Lower lobe of right lung (tissue), 2 donors: ENCODE results near the gene HEATR3. TPM values are rescaled to one million over a fixed set of nuclear protein-coding genes. Genes with fewer than 3 reads are reported as not detected.

Experiments used
- ATAC-seq, 2 donors: fragments of 200-7000 bp; cut with Tn5 transposase; one replicate each; pipeline ENCODE4 v1.9.1; 2020 to 2022; ENCODE audit warnings: mild to moderate bottlenecking in 2 of 2, moderate library complexity in 2 of 2
- DNase-seq: peaks from one replicate; pipeline ENCODE4 v3.0.0-alpha.2; 2020
- H3K27ac ChIP-seq: fragments of 200-600 bp; one replicate; pipeline ENCODE4 v1.8.0; 2022
- H3K27me3 ChIP-seq: fragments of 200-600 bp; one replicate; pipeline ENCODE4 v1.8.0; 2022; ENCODE audit warnings: low read depth
- H3K36me3 ChIP-seq: fragments of 200-600 bp; one replicate; pipeline ENCODE4 v1.8.0; 2022; ENCODE audit warnings: mild to moderate bottlenecking
- H3K4me1 ChIP-seq: fragments of 200-600 bp; one replicate; pipeline ENCODE4 v1.8.0; 2022
- H3K4me3 ChIP-seq: fragments of 200-600 bp; one replicate; pipeline ENCODE4 v1.8.0; 2022; ENCODE audit warnings: mild to moderate bottlenecking
- H3K9me3 ChIP-seq: fragments of 200-600 bp; one replicate; pipeline ENCODE4 v1.8.0; 2022
- intact Hi-C: fragments of 100-400 bp; cut with DNase I; formaldehyde crosslinking; loops from one replicate; pipeline ENCODE4 v1.11.0; 2022
- long read RNA-seq: library from polyadenylated mRNA; unstranded; transcript quantifications from one replicate; pipeline ENCODE4 v2.0.0, GENCODE V29; 2021
- total RNA-seq: library from RNA; stranded (reverse); fragmentation: NEBNext Ultra II Directional; extraction: Animal tissue kit (Norgen Biotek cat#: 25700); gene quantifications from one replicate; pipeline ENCODE4 v1.2.1, GENCODE V29; 2021
- TF ChIP-seq, protein P1 (sequence below): fragments of 200-600 bp; IDR thresholded peaks from one replicate; pipeline ENCODE4 v1.8.0; 2022; ENCODE audit warnings: antibody characterized with exemption, mild to moderate bottlenecking
- donor health status: DM: no; HTN: yes; CAD: no; lungs with severe emphysema.

HEATR3 gene
- total RNA-seq = 22.8 TPM
- long read RNA-seq, partial matches to known transcripts = 2 of 10 reads
- long read RNA-seq, other reads (novel, unspliced or antisense) = 5 of 10 reads

DNA sequence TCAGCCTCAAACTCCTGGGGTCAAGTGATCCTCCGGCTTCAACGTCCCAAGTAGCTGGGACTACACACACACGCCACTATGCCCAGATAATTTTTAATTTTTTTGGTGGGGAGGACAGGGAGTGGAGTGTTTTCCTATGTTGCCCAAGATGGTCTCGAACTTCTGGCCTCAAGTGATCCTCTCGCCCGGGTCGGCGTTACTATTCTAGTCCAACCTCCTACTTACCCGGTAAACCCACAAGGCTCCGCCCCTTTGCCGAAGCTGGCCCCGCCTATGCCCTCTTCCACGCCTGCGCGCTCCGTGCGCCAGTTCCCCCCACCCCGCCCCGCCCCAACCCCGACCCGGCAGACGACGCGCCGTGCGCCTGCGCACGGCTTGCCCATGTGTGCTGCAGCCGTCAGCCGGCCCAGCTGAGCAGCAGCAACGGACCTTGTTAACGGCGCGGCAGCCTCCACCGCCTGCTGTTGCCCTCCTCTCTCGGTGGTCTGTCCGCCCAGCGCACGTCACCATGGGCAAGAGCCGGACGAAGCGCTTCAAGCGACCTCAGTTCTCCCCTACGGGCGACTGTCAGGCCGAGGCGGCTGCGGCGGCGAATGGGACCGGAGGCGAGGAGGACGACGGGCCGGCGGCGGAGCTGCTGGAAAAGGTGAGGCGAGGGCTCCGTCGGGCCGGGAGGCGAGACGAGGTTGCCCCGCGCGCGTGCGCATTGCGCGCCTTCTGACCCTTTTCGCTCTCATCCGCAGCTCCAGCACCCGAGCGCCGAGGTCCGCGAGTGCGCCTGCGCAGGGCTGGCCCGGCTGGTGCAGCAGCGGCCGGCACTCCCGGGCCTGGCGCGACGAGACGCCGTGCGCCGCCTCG, at the start of gene HEATR3:
HEATR3 (plus strand) TSS at position 347 of the 858 bp plus-strand sequence; CDS start at position 509, 162 bp downstream.
- Histone ChIP-seq H3K27me3 (no peaks in the 10 kb centered on the region), H3K9me3 (no peaks in the 10 kb centered on the region), H3K36me3 (peaks cover 23% of the 10 kb centered on the region), H3K4me1 (peaks cover 23% of the 10 kb centered on the region), H3K4me3 (peak within 1 kb of the TSS; percentile 99), H3K27ac (peak within 1 kb of the TSS; percentile 94)
- ATAC-seq = peak; percentile 98
- TF ChIP-seq, protein P1, sequence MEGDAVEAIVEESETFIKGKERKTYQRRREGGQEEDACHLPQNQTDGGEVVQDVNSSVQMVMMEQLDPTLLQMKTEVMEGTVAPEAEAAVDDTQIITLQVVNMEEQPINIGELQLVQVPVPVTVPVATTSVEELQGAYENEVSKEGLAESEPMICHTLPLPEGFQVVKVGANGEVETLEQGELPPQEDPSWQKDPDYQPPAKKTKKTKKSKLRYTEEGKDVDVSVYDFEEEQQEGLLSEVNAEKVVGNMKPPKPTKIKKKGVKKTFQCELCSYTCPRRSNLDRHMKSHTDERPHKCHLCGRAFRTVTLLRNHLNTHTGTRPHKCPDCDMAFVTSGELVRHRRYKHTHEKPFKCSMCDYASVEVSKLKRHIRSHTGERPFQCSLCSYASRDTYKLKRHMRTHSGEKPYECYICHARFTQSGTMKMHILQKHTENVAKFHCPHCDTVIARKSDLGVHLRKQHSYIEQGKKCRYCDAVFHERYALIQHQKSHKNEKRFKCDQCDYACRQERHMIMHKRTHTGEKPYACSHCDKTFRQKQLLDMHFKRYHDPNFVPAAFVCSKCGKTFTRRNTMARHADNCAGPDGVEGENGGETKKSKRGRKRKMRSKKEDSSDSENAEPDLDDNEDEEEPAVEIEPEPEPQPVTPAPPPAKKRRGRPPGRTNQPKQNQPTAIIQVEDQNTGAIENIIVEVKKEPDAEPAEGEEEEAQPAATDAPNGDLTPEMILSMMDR = no peak
- peak; percentile 94 for DNase-seq
- intact Hi-C loops = no loop called here

DNA sequence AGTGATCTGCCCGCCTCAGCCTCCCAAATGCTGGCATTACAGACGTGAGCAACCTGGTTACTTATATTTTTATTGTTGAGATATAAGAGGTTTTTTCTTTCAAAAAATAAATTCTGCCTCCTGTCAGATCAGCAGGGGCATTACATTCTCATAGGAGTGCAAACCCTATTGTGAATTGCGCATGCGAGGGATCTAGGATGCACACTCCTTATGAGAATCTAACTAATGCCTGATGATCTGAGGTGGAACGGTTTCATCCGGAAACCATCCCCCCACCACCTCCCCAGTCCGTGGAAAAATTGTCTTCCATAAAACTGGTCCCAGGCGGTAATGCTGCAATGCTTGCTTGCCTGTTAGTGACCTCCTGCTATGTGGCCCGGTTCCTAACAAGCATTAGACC, 48.2 kb upstream of the HEATR3 start:
- ATAC-seq (no peak), DNase-seq (no peak)
- Histone ChIP-seq H3K36me3 (no peaks in the 10 kb centered on the region), H3K4me1 (peaks cover 3% of the 10 kb centered on the region), H3K9me3 (no peaks in the 10 kb centered on the region), H3K27me3 (no peaks in the 10 kb centered on the region), H3K4me3 (no peak overlapping the region), H3K27ac (no peak overlapping the region)
- intact Hi-C loops = no loop called here
- TF ChIP-seq, protein P1 = no peak

- TF ChIP-seq, protein P1 = no peak
- no peak overlapping the region for H3K4me3 ChIP-seq
- H3K9me3 ChIP-seq = no peaks in the 10 kb centered on the region
- peaks cover 14% of the 10 kb centered on the region for H3K4me1 ChIP-seq
- H3K27ac ChIP-seq = no peak overlapping the region
- intact Hi-C loops = loop anchor here (10.0 kb wide), 1 partner anchor 183 kb away; no protein-coding TSS in a partner anchor
- DNase-seq = no peak
- no peaks in the 10 kb centered on the region for H3K36me3 ChIP-seq
- no peaks in the 10 kb centered on the region for H3K27me3 ChIP-seq
- ATAC-seq = no peak
Measured at GRCh38 chr16:50021544-50021943, 44.2 kb upstream of the HEATR3 start.

DNA sequence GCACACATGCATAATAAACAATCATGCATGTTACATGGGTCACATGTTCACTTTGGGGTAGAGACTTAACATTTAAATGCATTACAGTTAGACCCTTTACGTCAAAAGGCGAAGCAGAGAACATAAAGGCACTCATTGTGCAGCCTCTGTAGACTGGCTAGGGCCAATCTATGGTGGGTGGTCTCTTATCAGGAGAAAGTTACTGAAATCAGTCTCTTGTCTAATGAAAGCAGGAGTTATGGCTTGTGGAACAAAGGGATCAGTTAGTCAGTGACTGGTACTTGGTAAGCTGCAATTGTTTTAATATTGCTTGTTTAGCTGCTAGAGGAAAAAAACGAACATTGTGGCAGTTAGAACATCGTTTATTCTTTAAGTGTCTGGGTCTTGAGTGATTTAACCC, 42.1 kb upstream of the HEATR3 start:
- Histone ChIP-seq H3K27me3 (no peaks in the 10 kb centered on the region), H3K9me3 (no peaks in the 10 kb centered on the region), H3K4me1 (peaks cover 31% of the 10 kb centered on the region), H3K4me3 (no peak overlapping the region), H3K27ac (no peak overlapping the region), H3K36me3 (no peaks in the 10 kb centered on the region)
- ATAC-seq (no peak), DNase-seq (no peak)
- TF ChIP-seq, protein P1 = no peak
- intact Hi-C loops = loop anchor here (10.0 kb wide), 1 partner anchor 181 kb away; no protein-coding TSS in a partner anchor

DNA sequence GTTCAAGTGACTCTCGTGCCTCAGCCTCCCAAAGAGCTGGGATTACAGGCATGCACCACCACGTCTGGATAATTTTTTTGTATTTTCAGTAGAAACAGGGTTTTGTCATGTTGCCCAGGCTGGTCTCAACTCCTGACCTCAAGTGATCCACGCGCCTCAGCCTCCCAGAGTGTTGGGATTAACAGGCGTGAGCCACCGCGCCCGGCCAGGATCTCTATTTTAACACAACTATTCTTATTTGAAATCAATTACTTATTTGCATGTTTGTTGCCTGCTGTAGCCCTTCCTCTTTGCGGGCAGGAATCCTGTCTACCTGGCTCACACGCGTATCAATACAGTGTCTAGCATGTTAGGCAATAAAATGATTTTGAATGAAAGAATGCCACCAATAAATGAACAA, 41.6 kb upstream of the HEATR3 start:
- peaks cover 31% of the 10 kb centered on the region for H3K4me1 ChIP-seq
- H3K36me3 ChIP-seq = peaks cover 3% of the 10 kb centered on the region
- H3K4me3 ChIP-seq = no peak overlapping the region
- H3K27me3 ChIP-seq = no peaks in the 10 kb centered on the region
- no peak for DNase-seq
- H3K9me3 ChIP-seq = no peaks in the 10 kb centered on the region
- no peak overlapping the region for H3K27ac ChIP-seq
- no peak for ATAC-seq
- intact Hi-C loops = loop anchor here (10.0 kb wide), 1 partner anchor 181 kb away; no protein-coding TSS in a partner anchor
- TF ChIP-seq, protein P1 = no peak
